NK-92 treated with Interleukin-12 subunit alpha and Interleukin-12 subunit beta, amount 100 ng/mL, for 24 hours (cell line): ENCODE data around the gene KLK10.
"Not testable (repeated sequence)": the region's sequence is repeated elsewhere in the genome, so short reads cannot be mapped to it uniquely, and the experiment has no call there.

Experiments used
- DNase-seq: peaks from one replicate; lab custom pipeline; 2025; lab: John Stamatoyannopoulos, UW

KLK10 gene

GRCh38 chr19:51001515-51001914 is 18.0 kb downstream of the KLK10 start, which contains the start of gene KLK8:
Gene KLK8 (minus strand): TSS chr19:51001604. CDS start chr19:51001167, 437 bp downstream.
- no peak for DNase-seq

- no peak for DNase-seq
Measured at GRCh38 chr19:51000981-51001380, 18.5 kb downstream of the KLK10 start.

- no peak for DNase-seq
Measured at GRCh38 chr19:51000426-51000825, 19.1 kb downstream of the KLK10 start.

- DNase-seq, result no peak
Measured at GRCh38 chr19:50998686-50999085, 20.8 kb downstream of the KLK10 start.

- no peak for DNase-seq
Measured at GRCh38 chr19:50998061-50998460, 21.4 kb downstream of the KLK10 start.

GRCh38 chr19:50994129-50994528 is 25.4 kb downstream of the KLK10 start:
- no peak for DNase-seq

- DNase-seq, result no peak
Measured at GRCh38 chr19:50992666-50993035, 26.9 kb downstream of the KLK10 start.

GRCh38 chr19:50984416-50984815 is 35.1 kb downstream of the KLK10 start:
- DNase-seq, result not testable (repeated sequence)

- DNase-seq, result no peak
Measured at GRCh38 chr19:50983625-50984292, 35.8 kb downstream of the KLK10 start, which contains the start of gene KLK7. Gene KLK7 (minus strand): TSS chr19:50983917. CDS start chr19:50982399, 1,518 bp downstream.

GRCh38 chr19:50982186-50982585 is 37.3 kb downstream of the KLK10 start:
- no peak for DNase-seq

- no peak for DNase-seq
Measured at GRCh38 chr19:50981587-50982146, 37.8 kb downstream of the KLK10 start.

- no peak for DNase-seq
Measured at GRCh38 chr19:50980208-50980607, 39.3 kb downstream of the KLK10 start.

- no peak for DNase-seq
Measured at GRCh38 chr19:50979758-50980157, 39.8 kb downstream of the KLK10 start.

- no peak for DNase-seq
Measured at GRCh38 chr19:50978772-50979390, 40.6 kb downstream of the KLK10 start.

GRCh38 chr19:50977626-50978025 is 41.9 kb downstream of the KLK10 start:
- no peak for DNase-seq

GRCh38 chr19:50975766-50976165 is 43.7 kb downstream of the KLK10 start:
- DNase-seq, result no peak

GRCh38 chr19:50974702-50975556 is 44.6 kb downstream of the KLK10 start:
- no peak for DNase-seq

GRCh38 chr19:50972795-50973376 is 46.6 kb downstream of the KLK10 start:
- DNase-seq, result no peak

GRCh38 chr19:50969810-50970209 is 49.7 kb downstream of the KLK10 start:
- DNase-seq, result not testable (repeated sequence)

- no peak for DNase-seq
Measured at GRCh38 chr19:50969413-50969760, 50.1 kb downstream of the KLK10 start, which contains the start of gene KLK6. Gene KLK6 (minus strand): TSS chr19:50969591. CDS start chr19:50968104, 1,487 bp downstream.

GRCh38 chr19:50968716-50969412 is 50.6 kb downstream of the KLK10 start:
- DNase-seq, result no peak
